NOMO-1 treated with dmso at 0.1 percent for 144 hours (cell line): ENCODE data around the gene THBS2.
A peak's percentile ranks its signal among the peaks of the same experiment; 100 is the strongest.

Source experiments
- DNase-seq: peaks from one replicate; lab custom pipeline; 2025; ENCODE audit not compliant: unreplicated experiment; lab: John Stamatoyannopoulos, UW

The THBS2 gene

GRCh38 chr6:169232507-169232931 is 21.1 kb downstream of the THBS2 start:
- DNase-seq, result no peak

- DNase-seq, result no peak
Observed at GRCh38 chr6:169231790-169232506, 21.7 kb downstream of the THBS2 start.

GRCh38 chr6:169230946-169231789 is 22.5 kb downstream of the THBS2 start:
- no peak for DNase-seq

- DNase-seq, result no peak
Observed at GRCh38 chr6:169230322-169230665, 23.4 kb downstream of the THBS2 start.

- no peak for DNase-seq
Observed at GRCh38 chr6:169229615-169230321, 23.9 kb downstream of the THBS2 start.

GRCh38 chr6:169227116-169227515 is 26.5 kb downstream of the THBS2 start:
- DNase-seq, result no peak

GRCh38 chr6:169225887-169226286 is 27.8 kb downstream of the THBS2 start:
- DNase-seq, result no peak

GRCh38 chr6:169225131-169225576 is 28.5 kb downstream of the THBS2 start:
- no peak for DNase-seq

- no peak for DNase-seq
Observed at GRCh38 chr6:169224716-169225115, 28.9 kb downstream of the THBS2 start.

GRCh38 chr6:169224185-169224695 is 29.4 kb downstream of the THBS2 start:
- no peak for DNase-seq

GRCh38 chr6:169223006-169223405 is 30.6 kb downstream of the THBS2 start:
- no peak for DNase-seq

- DNase-seq, result no peak
Observed at GRCh38 chr6:169222126-169222525, 31.5 kb downstream of the THBS2 start.

GRCh38 chr6:169221264-169221663 is 32.4 kb downstream of the THBS2 start:
- no peak for DNase-seq

GRCh38 chr6:169220068-169220964 is 33.3 kb downstream of the THBS2 start:
- DNase-seq, result no peak

GRCh38 chr6:169217972-169218371 is 35.7 kb downstream of the THBS2 start:
- no peak for DNase-seq

- DNase-seq, result no peak
Observed at GRCh38 chr6:169216830-169217229, 36.8 kb downstream of the THBS2 start.

- no peak for DNase-seq
Observed at GRCh38 chr6:169215201-169215681, 38.4 kb downstream of the THBS2 start.

- DNase-seq, result peak; percentile 78
Observed at GRCh38 chr6:169214789-169215188, 38.9 kb downstream of the THBS2 start.

- DNase-seq, result no peak
Observed at GRCh38 chr6:169213814-169214520, 39.7 kb downstream of the THBS2 start.
